ENCODE data around the gene AIPL1.

Gene AIPL1

DNA sequence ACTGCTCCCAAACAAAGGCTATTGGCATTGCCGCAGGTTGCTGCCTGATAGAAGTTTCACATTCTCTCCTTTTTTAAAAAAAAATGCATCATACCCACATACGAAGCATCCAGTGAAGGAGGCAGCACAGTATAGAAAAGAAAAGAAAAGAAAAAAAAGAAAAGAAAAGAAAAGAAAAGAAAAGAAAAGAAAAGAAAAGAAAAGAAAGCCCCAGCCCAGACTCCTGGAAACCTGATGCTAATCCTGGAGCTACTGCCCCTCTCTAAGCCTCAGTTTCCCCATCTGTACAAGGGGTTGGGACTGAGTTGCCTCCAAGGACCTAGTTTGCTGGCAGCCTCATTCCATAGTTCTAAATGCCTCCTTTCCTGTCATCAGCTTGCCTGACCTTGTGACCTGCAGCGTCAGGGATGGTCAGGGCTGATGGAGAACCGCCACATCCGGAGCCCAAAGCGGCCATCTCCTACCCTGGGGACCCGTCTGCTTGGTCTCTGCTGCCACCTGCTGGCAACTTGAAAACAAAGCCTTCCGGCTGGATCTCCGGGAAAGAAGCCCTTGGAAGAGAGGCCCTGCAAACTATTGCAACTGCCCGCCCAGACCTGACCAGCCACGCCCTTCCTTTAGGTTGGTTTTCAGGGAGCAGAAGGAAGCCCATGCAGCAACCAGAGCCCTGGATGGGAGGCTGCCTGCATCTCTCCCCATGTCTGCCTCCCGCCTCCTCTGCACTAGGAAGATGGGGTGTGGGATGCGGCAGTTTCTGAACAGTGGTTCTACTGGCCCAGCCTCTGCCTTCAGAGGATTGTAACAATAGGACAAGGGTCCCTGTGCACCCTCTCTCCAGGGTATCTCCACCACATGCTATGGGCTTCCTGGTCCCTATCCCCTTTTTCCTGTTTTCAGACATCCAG, 13.0 kb downstream of the AIPL1 start:
- DNase-seq (ENCODE audit: extremely low read depth in 1 of 2, low read depth in 1 of 2), result peak; percentile 33 to 62

DNA sequence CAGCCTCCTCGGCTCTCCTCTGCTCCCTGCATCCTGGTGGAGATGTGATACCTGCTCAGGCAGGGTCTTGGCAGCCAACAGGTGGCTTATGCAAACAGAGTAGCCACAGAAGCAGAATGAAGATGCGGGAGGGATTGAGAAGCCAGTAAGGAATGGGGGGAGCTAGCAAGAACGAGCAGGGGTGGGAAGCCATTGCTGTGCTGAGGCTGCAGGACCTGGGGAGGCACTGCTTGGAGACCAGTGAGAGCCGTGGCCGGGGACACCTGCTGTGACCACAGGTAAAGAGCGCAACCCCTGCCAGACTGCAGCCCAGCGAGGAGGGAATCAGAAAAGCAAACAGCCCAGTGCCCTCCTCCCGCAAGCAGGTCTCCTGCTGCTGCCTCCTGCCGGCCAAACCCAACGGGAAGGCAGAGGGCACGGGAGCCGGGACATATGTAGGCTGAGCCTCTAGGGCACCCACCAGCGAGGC, 14.7 kb downstream of the AIPL1 start:
- no peak for DNase-seq (ENCODE audit: extremely low read depth in 1 of 2, low read depth in 1 of 2)

GRCh38 chr17:6415616-6416015, 19.3 kb downstream of the AIPL1 start:
- no peak for DNase-seq (ENCODE audit: extremely low read depth in 1 of 2, low read depth in 1 of 2)

GRCh38 chr17:6413065-6413464, 21.9 kb downstream of the AIPL1 start:
- no peak for DNase-seq (ENCODE audit: extremely low read depth in 1 of 2, low read depth in 1 of 2)

DNA sequence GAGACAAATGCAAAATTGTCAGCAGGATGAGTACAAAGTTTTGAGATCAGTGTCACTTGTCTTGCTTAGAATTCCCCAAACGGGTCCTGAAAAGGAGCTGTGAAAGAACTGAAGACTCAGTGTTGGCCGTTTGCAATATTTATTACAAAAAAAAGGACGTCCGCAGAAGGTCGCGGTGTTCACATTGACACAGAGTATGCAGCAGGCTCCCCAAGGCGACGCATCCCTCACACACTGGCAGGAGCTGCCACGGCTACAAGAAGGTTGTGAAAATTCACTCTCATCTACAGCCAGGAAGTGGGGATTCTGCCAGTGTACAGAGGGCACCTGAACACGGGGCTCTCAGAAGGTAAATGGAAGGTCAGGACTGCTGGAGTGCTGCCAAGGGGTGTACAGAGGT, 26.2 kb downstream of the AIPL1 start:
- DNase-seq (ENCODE audit: extremely low read depth in 1 of 2, low read depth in 1 of 2), result no peak

- DNase-seq (ENCODE audit: extremely low read depth in 1 of 2, low read depth in 1 of 2), result no peak
Observed at GRCh38 chr17:6408276-6408675, 26.6 kb downstream of the AIPL1 start.

DNA sequence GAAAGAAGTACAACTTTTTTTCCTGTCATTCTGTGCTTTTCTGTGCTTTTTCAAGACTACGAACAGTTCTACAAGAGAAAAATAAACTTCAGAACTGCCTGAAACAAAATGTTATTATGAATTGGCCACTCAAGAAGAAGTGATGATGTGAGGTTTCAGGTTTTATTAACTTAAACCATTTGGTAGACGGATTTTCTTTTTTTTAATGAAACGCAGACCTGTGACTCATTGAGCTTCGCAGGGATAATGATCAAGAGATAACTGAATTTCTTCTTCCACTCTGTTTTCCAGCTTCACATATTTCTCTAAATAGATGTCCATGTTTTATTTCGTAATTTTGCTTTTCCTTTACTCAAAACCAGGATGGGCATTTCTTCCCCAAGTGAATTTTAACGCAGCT, 32.7 kb downstream of the AIPL1 start:
- no peak for DNase-seq (ENCODE audit: extremely low read depth in 1 of 2, low read depth in 1 of 2)

DNA sequence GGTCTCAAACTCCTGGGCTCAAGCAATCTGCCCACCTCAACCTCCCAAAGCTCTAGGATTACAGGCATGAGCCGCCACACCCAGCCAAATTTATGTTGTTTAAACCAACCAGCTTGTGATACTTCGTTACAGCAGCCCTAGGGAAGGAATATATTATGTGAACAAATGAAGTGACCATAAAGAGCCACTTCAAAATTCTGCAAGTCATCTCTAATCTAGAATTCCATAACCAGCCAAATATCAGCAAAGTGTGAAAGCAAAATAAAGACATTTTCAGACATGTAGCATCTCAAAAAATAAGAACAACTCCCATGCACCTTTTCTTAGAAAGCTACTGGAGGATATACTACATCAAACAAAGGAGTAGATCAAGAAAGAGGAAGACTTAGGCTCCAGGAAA, 36.0 kb downstream of the AIPL1 start:
- no peak for DNase-seq (ENCODE audit: extremely low read depth in 1 of 2, low read depth in 1 of 2)

DNA sequence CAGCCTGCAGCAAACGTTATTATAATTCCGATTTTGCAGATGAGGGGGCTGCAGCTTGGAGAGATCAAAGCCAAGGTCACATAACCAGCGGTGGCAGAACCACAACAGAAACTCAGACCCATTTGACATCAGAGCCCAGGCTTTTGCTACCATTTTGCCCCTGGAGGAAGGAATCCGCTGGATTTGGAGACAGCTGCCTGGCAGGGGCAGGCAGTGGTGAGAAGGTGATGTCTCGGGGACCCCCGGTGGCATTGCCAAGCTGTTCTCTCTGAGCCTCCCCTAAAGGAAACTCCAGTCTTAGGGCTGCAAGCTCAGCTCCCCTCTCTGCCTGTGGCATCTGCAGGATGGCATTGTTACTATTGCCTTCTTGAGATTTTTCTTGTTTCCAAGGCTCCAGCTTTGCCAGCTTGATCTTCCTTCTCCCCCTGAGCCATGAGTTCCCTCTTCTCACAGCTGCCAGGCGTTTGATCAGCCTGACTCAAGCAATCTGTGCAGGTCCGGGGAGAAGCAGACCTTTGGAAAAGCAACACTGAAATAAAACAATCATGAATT, 40.8 kb downstream of the AIPL1 start:
- no peak for DNase-seq (ENCODE audit: extremely low read depth in 1 of 2, low read depth in 1 of 2)

- no peak for DNase-seq (ENCODE audit: extremely low read depth in 1 of 2, low read depth in 1 of 2)
Observed at GRCh38 chr17:6393351-6393952, 41.5 kb downstream of the AIPL1 start.

DNA sequence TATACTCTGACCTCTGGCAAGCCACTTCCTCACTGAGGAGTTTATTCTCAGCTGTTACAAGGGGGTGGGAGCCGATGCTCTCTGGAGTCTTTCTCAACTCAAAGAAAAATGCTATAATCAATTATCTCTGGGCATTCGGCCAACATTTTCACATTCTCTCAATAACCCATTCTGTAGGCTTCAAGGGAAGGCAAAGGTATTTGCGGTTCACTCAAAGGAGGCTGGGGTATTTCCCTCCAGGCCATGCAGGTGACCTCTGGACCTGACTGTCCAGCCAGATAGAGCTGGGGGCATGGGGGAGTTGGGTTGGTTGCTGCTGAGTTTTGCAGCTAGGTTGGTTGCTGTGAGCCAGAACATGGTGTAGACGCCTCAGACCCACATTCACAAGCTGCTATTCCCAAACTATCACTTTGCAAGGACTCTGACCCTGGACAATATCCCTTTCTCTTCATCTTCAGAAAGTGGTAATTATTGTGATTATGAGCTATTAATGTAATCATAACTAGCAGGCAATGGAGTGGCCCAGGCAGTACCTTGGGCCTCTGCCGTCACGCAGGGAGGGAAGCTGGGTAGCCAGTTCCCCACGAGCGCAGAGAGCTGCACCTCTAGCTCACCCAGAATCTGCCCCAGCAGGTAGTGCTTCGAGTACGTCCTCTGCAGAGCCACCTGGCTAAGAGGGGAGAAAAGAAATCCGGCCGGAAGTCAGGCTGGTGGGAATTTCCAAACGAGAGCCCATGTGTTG, 42.1 kb downstream of the AIPL1 start:
- no peak for DNase-seq (ENCODE audit: extremely low read depth in 1 of 2, low read depth in 1 of 2)

GRCh38 chr17:6388416-6388815, 46.5 kb downstream of the AIPL1 start:
- DNase-seq (ENCODE audit: extremely low read depth in 1 of 2, low read depth in 1 of 2), result no peak

GRCh38 chr17:6387858-6388257, 47.1 kb downstream of the AIPL1 start:
- DNase-seq (ENCODE audit: extremely low read depth in 1 of 2, low read depth in 1 of 2), result no peak

GRCh38 chr17:6387442-6387841, 47.5 kb downstream of the AIPL1 start:
- DNase-seq (ENCODE audit: extremely low read depth in 1 of 2, low read depth in 1 of 2), result no peak

DNA sequence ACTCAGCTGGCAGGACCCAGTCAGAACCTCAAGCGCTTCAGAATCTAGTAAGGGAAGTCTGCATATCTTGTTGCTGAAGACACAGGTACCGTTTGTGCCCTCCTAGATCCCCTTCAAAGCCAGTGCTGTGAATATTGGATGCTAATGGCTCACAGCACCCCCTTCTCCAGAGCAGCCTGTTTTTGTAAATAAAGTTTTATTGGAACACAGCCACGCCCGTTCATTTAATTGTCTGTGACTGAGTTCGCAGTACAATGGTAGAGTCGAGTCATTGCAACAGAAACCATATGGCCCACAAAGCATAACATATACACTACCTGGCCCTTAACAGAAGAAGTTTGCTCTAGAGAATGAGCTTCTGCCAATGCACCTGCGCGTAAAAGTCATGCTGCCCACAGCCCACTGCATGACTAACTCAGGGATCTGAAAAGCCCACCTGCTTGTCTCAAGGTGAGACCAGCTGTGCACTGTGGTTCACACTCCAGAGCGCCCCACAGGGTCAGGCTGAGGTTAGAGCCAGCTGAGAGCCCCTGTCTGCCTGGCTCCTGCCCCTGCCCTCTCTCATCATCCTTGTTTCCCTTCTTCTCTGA, 48.8 kb downstream of the AIPL1 start:
- no peak for DNase-seq (ENCODE audit: extremely low read depth in 1 of 2, low read depth in 1 of 2)

- no peak for DNase-seq (ENCODE audit: extremely low read depth in 1 of 2, low read depth in 1 of 2)
Observed at GRCh38 chr17:6384481-6384880, 50.4 kb downstream of the AIPL1 start.

DNA sequence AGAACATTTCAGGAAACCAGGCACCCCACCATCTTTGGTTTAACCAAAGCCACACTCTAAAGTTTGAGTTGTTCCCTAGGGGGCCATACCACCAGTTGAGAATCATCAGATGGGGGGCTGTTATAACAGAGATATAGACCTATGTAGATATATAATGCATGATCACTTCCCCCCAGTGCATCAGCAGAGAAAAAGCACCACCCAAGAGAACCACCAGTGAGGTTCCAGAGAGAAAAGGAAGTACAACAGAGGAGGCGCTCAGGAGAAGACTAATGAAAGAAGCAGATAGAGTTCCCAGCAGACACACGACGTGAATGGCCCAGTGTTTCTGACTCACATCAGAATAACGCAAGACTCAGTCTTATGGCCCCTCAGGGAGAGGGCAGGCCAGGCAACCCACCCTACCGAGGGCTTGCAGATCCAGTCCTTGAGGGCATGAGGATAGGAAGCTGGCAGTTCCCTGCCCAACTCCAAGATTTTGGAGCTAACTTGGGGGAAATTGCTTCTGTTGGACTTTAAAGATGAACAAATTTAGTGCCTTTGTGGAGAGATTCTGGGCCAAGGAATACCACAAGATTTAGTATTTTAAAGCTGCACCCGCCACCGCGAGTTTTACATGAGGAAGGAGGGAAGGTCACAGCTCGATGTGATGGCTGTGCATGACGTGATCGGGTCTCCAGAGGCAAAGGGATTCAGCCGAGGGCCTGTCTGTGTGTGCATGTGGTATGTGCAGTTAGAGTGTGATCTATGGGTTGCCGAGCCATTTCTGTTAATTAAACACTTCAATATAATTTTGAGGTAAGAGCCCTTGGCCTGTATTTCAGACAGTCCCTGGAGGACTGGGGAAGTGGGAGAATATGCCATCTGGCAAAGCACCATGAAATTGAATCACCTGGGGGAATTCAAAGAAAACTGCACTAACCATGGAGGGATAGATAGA, 53.1 kb downstream of the AIPL1 start:
- no peak for DNase-seq (ENCODE audit: extremely low read depth in 1 of 2, low read depth in 1 of 2)

- DNase-seq (ENCODE audit: extremely low read depth in 1 of 2, low read depth in 1 of 2), result no peak
Observed at GRCh38 chr17:6380915-6381438, 53.9 kb downstream of the AIPL1 start.

- DNase-seq (ENCODE audit: extremely low read depth in 1 of 2, low read depth in 1 of 2), result no peak
Observed at GRCh38 chr17:6377906-6378305, 57.0 kb downstream of the AIPL1 start.

- no peak for DNase-seq (ENCODE audit: extremely low read depth in 1 of 2, low read depth in 1 of 2)
Observed at GRCh38 chr17:6376931-6377361, 58.0 kb downstream of the AIPL1 start.

Data from activated CD8-positive, alpha-beta memory T cell treated with anti-CD3 and anti-CD28 coated beads for 1 hour (primary cell).